Lower leg skin (tissue), 3 donors: ENCODE data around the gene NUDT3.

ENCODE experiments used
- CTCF ChIP-seq, 3 donors: fragments of 450-650 bp; IDR thresholded peaks; one replicate each; pipeline ENCODE4 v1.5.1; 2016; ENCODE audit warnings: antibody characterized with exemption in 3 of 3, mild to moderate bottlenecking in 3 of 3, moderate library complexity in 2 of 3
- POLR2A ChIP-seq, 2 donors: fragments of 450-650 bp; IDR thresholded peaks; one replicate each; pipeline ENCODE4 v1.6.1; 2016 to 2017; ENCODE audit warnings: antibody characterized with exemption in 2 of 2, mild to moderate bottlenecking in 1 of 2, moderate library complexity in 1 of 2

GRCh38 chr6:34347303-34347702 is 45.2 kb downstream of the NUDT3 start:
- no peak for TF ChIP-seq POLR2A (IDR thresholded peaks at IDR 0.05)
- TF ChIP-seq CTCF (IDR thresholded peaks at IDR 0.05) = no peak
